ENCODE data around the gene RCAN2. TPM values are rescaled to one million over a fixed set of nuclear protein-coding genes. Genes with fewer than 3 reads are reported as not detected.
A peak's percentile ranks its signal among the peaks of the same experiment; 100 is the strongest.

Gene RCAN2
- total and polyA plus RNA-seq, 4 donors = 4.5 to 16.7 (median 4.8) TPM

DNA sequence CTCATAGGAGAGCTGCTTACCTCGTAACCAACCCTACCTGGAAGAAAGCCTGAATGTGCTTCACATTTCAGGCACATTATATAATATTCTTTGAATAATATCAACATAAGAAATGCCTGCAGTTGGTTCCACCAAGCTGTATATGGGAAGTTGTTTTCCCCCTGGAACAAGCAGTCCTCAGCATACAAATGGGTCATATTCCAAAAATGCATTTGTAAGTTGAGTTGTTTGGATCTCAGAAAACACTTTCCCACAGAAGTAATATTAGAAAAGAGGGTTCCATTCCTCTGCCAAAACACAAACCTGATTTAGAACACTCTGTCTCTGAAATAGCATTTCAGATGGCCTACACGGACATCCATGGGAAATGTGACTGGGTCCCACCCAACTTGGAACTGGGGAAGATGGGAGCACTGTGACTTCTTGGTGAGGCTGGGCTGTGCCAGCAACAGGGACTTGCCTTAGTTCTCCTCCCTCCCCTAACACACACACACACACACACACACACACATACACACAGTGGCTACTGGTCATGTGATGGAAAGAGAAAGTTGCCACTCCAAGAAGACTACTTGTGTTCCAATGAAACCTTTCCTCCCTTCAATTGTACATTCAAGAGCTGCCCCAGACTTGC, 11.4 kb upstream of the RCAN2 start:
- Histone ChIP-seq H3K27me3 (ENCODE audit: control insufficient read depth in 3 of 3, insufficient read depth in 3 of 3, low read length in 2 of 3) (peaks cover 0 to 3% (median 0%) of the 10 kb centered on the region in 3 donors), H3K4me1 (ENCODE audit: control insufficient read depth in 5 of 5, insufficient read depth in 5 of 5, low read length in 5 of 5) (peaks cover 0 to 10% (median 0%) of the 10 kb centered on the region in 5 donors), H3K27ac (ENCODE audit: low read depth in 1 of 2, low read length in 1 of 2) (peak overlapping the region in 1 of 2 donors; percentile 72), H3K9me3 (ENCODE audit: control insufficient read depth in 4 of 4, insufficient read depth in 3 of 4, low read length in 3 of 4) (no peaks in the 10 kb centered on the region), H3K36me3 (ENCODE audit: control insufficient read depth in 4 of 4, insufficient read depth in 4 of 4, low read length in 4 of 4) (no peaks in the 10 kb centered on the region), H3K4me3 (no peak overlapping the region), H3K9ac (ENCODE audit: insufficient read depth in 1 of 2, low read length in 2 of 2) (no peak overlapping the region)
- ATAC-seq (ENCODE audit: insufficient read depth, low FRiP score) (no peak), DNase-seq (no peak)
- 72 to 79% methylated on average over 2 of the region's 2 CpGs for WGBS, 2 donors
- TF ChIP-seq, protein P1, sequence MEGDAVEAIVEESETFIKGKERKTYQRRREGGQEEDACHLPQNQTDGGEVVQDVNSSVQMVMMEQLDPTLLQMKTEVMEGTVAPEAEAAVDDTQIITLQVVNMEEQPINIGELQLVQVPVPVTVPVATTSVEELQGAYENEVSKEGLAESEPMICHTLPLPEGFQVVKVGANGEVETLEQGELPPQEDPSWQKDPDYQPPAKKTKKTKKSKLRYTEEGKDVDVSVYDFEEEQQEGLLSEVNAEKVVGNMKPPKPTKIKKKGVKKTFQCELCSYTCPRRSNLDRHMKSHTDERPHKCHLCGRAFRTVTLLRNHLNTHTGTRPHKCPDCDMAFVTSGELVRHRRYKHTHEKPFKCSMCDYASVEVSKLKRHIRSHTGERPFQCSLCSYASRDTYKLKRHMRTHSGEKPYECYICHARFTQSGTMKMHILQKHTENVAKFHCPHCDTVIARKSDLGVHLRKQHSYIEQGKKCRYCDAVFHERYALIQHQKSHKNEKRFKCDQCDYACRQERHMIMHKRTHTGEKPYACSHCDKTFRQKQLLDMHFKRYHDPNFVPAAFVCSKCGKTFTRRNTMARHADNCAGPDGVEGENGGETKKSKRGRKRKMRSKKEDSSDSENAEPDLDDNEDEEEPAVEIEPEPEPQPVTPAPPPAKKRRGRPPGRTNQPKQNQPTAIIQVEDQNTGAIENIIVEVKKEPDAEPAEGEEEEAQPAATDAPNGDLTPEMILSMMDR (IDR thresholded peaks at IDR 0.05; ENCODE audit: control extremely low read depth, extremely low read depth) = no peak

DNA sequence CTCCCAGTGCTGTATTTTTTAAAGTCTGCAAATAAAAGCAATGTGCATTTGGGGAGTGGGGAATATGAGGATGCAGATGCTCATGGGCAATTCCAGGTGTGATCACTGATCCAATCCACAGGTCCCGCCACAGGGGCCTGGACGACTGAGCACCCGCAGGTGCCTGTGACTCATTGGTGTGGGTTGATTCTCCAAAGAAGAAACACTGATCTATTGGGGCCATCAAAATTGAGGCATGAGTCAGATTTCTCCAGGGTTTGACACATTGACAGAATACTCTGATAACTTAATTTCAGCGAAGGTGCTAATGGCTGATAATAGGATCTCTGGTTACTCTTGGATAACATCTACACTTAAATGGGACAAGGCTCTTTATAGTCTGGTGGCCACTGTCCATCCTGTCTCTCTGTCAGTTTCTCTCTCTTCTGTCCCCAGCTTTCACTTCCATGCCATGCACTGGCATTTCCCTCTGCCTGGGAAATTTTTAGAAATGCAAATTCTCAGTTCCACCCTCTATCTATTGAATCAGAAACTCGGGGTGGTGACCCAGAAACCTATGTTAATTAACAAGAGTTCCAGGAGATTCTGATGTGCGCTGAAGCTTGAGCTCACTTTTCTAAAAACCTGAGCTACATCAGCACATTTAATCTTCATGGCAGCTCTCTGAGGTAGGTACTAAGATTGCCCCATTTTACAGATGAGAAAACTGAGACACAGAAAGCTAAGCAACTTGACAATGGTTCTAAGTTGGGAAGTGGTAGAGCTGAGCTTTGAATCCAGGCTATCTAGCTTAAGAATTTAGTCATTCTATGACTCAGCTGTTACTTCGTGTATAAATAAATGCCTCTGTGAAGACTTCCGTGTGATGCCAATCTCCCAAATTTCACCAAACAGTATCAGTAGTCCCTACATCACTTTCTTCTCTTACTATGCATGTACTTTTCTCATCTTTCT, 10.2 kb upstream of the RCAN2 start:
- H3K9me3 ChIP-seq (ENCODE audit: control insufficient read depth in 4 of 4, insufficient read depth in 3 of 4, low read length in 3 of 4) = no peaks in the 10 kb centered on the region
- peaks cover 0 to 9% (median 0%) of the 10 kb centered on the region in 5 donors for H3K4me1 ChIP-seq (ENCODE audit: control insufficient read depth in 5 of 5, insufficient read depth in 5 of 5, low read length in 5 of 5)
- no peak overlapping the region for H3K9ac ChIP-seq (ENCODE audit: insufficient read depth in 1 of 2, low read length in 2 of 2)
- ATAC-seq (ENCODE audit: insufficient read depth, low FRiP score) (no peak), DNase-seq (no peak)
- no peak overlapping the region for H3K4me3 ChIP-seq
- WGBS, 2 donors = 87 to 91% methylated on average over 8 of the region's 8 CpGs
- peaks cover 0 to 3% (median 0%) of the 10 kb centered on the region in 3 donors for H3K27me3 ChIP-seq (ENCODE audit: control insufficient read depth in 3 of 3, insufficient read depth in 3 of 3, low read length in 2 of 3)
- TF ChIP-seq, protein P1 (IDR thresholded peaks at IDR 0.05; ENCODE audit: control extremely low read depth, extremely low read depth) = no peak
- H3K36me3 ChIP-seq (ENCODE audit: control insufficient read depth in 4 of 4, insufficient read depth in 4 of 4, low read length in 4 of 4) = no peaks in the 10 kb centered on the region
- no peak overlapping the region for H3K27ac ChIP-seq (ENCODE audit: low read depth in 1 of 2, low read length in 1 of 2)

DNA sequence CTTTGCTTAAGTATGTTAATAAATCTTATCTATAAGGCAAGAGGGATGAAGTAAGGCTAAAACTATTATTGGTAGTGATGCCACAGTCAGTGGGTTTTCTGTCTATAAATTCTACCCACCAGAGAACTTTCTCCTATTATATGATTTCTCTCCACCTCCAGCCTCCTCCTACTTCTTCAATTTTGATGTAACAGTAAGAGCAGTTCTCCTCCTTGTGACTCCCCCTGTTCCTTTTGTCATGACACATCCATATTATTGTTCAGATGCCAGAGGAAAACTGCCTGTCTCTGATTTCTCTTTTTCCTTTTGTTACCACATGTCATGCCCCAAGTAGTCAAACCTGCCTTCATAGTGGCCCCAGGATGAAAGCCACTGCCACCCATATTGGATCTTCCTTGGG, 9.1 kb upstream of the RCAN2 start:
- H3K27me3 ChIP-seq (ENCODE audit: control insufficient read depth in 3 of 3, insufficient read depth in 3 of 3, low read length in 2 of 3) = peaks cover 0 to 3% (median 0%) of the 10 kb centered on the region in 3 donors
- H3K9ac ChIP-seq (ENCODE audit: insufficient read depth in 1 of 2, low read length in 2 of 2) = no peak overlapping the region
- no peak for DNase-seq

More for the DNA sequence above, 9.1 kb upstream of the RCAN2 start:
- Histone ChIP-seq H3K27ac (ENCODE audit: low read depth in 1 of 2, low read length in 1 of 2) (no peak overlapping the region), H3K9me3 (ENCODE audit: control insufficient read depth in 4 of 4, insufficient read depth in 3 of 4, low read length in 3 of 4) (no peaks in the 10 kb centered on the region), H3K4me1 (ENCODE audit: control insufficient read depth in 5 of 5, insufficient read depth in 5 of 5, low read length in 5 of 5) (peaks cover 0 to 9% (median 0%) of the 10 kb centered on the region in 5 donors), H3K4me3 (no peak overlapping the region), H3K36me3 (ENCODE audit: control insufficient read depth in 4 of 4, insufficient read depth in 4 of 4, low read length in 4 of 4) (no peaks in the 10 kb centered on the region)
- no peak for ATAC-seq (ENCODE audit: insufficient read depth, low FRiP score)
- TF ChIP-seq, protein P1 (IDR thresholded peaks at IDR 0.05; ENCODE audit: control extremely low read depth, extremely low read depth) = no peak
